Neural cell (in vitro differentiated cells): ENCODE results near the gene TEKT5.

Source experiments
- EP300 ChIP-seq: fragments of 450-650 bp; conservative IDR thresholded peaks from 2 replicates; pipeline ENCODE4 v1.6.1; 2014; ENCODE audit warnings: antibody characterized with exemption, mild to moderate bottlenecking, moderate library complexity; ENCODE audit not compliant: poor library complexity, severe bottlenecking
- EZH2 ChIP-seq: fragments of 200-600, 300-800 bp; shearing (Covaris generic), sonication (generic); IDR thresholded peaks from 2 replicates; pipeline ENCODE4 v1.6.1; 2014; ENCODE audit warnings: antibody characterized with exemption, low read length, borderline replicate concordance, mild to moderate bottlenecking; ENCODE audit not compliant: insufficient read depth, poor library complexity, severe bottlenecking
- MXI1 ChIP-seq: fragments of 450-650 bp; conservative IDR thresholded peaks from 2 replicates; pipeline ENCODE4 v1.6.1; 2014; ENCODE audit warnings: antibody characterized with exemption, mild to moderate bottlenecking; ENCODE audit not compliant: poor library complexity, severe bottlenecking
- POLR2AphosphoS5 ChIP-seq: IDR thresholded peaks from 2 replicates; pipeline ENCODE4 v1.6.1; 2012
- RAD21 ChIP-seq: fragments of 450-650 bp; conservative IDR thresholded peaks from 2 replicates; pipeline ENCODE4 v1.6.1; 2014; ENCODE audit warnings: antibody characterized with exemption, mild to moderate bottlenecking, moderate library complexity
- SMC3 ChIP-seq: fragments of 450-650 bp; conservative IDR thresholded peaks from 2 replicates; pipeline ENCODE4 v1.6.1; 2014; ENCODE audit warnings: antibody characterized with exemption, mild to moderate bottlenecking, moderate library complexity; ENCODE audit not compliant: poor library complexity
- TAF1 ChIP-seq: IDR thresholded peaks from 2 replicates; pipeline ENCODE4 v1.6.1; 2012; ENCODE audit warnings: low read depth
- TF ChIP-seq, protein P1 (sequence below): fragments of 450-650 bp; IDR thresholded peaks from 2 replicates; pipeline ENCODE4 v1.5.1; 2014; ENCODE audit warnings: antibody characterized with exemption, mild to moderate bottlenecking, moderate library complexity; ENCODE audit not compliant: poor library complexity, severe bottlenecking
- TF ChIP-seq, protein P2 (sequence below): IDR thresholded peaks from 2 replicates; pipeline ENCODE4 v1.6.1; 2012; ENCODE audit warnings: borderline replicate concordance

DNA sequence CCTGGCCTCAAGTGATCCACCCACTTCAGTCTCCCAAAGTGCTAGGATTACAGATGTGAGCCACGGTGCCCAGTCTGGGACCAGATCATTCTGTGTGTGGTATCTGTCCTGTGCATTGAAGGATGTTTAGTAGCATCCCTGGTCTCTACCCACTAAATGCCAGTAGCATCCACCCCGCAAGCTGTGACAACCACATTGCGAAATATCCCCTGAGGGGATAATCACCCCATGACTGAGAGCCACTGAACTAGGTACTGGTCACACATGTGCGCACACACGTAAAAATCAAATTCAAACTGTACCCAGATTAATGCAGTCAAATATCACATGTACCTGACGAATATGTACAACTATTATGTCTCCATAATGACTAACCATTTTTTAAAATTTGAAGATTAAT lies 35.8 kb downstream of the TEKT5 start:
- TF ChIP-seq, protein P1, sequence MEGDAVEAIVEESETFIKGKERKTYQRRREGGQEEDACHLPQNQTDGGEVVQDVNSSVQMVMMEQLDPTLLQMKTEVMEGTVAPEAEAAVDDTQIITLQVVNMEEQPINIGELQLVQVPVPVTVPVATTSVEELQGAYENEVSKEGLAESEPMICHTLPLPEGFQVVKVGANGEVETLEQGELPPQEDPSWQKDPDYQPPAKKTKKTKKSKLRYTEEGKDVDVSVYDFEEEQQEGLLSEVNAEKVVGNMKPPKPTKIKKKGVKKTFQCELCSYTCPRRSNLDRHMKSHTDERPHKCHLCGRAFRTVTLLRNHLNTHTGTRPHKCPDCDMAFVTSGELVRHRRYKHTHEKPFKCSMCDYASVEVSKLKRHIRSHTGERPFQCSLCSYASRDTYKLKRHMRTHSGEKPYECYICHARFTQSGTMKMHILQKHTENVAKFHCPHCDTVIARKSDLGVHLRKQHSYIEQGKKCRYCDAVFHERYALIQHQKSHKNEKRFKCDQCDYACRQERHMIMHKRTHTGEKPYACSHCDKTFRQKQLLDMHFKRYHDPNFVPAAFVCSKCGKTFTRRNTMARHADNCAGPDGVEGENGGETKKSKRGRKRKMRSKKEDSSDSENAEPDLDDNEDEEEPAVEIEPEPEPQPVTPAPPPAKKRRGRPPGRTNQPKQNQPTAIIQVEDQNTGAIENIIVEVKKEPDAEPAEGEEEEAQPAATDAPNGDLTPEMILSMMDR, result no peak
- TF ChIP-seq EZH2 (no peak), POLR2AphosphoS5 (no peak), TAF1 (no peak), EP300 (no peak), RAD21 (no peak), SMC3 (no peak), MXI1 (no peak)
- TF ChIP-seq, protein P2, sequence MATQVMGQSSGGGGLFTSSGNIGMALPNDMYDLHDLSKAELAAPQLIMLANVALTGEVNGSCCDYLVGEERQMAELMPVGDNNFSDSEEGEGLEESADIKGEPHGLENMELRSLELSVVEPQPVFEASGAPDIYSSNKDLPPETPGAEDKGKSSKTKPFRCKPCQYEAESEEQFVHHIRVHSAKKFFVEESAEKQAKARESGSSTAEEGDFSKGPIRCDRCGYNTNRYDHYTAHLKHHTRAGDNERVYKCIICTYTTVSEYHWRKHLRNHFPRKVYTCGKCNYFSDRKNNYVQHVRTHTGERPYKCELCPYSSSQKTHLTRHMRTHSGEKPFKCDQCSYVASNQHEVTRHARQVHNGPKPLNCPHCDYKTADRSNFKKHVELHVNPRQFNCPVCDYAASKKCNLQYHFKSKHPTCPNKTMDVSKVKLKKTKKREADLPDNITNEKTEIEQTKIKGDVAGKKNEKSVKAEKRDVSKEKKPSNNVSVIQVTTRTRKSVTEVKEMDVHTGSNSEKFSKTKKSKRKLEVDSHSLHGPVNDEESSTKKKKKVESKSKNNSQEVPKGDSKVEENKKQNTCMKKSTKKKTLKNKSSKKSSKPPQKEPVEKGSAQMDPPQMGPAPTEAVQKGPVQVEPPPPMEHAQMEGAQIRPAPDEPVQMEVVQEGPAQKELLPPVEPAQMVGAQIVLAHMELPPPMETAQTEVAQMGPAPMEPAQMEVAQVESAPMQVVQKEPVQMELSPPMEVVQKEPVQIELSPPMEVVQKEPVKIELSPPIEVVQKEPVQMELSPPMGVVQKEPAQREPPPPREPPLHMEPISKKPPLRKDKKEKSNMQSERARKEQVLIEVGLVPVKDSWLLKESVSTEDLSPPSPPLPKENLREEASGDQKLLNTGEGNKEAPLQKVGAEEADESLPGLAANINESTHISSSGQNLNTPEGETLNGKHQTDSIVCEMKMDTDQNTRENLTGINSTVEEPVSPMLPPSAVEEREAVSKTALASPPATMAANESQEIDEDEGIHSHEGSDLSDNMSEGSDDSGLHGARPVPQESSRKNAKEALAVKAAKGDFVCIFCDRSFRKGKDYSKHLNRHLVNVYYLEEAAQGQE, result no peak
